ENCODE results near the gene MTUS2.

Gene MTUS2

GRCh38 chr13:29284726-29285125 lies 464.6 kb downstream of the MTUS2 start:
- Histone ChIP-seq H3K36me3 (ENCODE audit: insufficient read depth, low read length) (no peaks in the 10 kb centered on the region), H3K9me3 (ENCODE audit: low read length) (no peaks in the 10 kb centered on the region), H2AFZ (ENCODE audit: low read depth, low read length) (no peak overlapping the region), H3K27me3 (ENCODE audit: insufficient read depth, low read length) (no peaks in the 10 kb centered on the region), H3K4me3 (ENCODE audit: low read length) (no peak overlapping the region), H3K4me1 (ENCODE audit: insufficient read depth, low read length) (no peaks in the 10 kb centered on the region)

DNA sequence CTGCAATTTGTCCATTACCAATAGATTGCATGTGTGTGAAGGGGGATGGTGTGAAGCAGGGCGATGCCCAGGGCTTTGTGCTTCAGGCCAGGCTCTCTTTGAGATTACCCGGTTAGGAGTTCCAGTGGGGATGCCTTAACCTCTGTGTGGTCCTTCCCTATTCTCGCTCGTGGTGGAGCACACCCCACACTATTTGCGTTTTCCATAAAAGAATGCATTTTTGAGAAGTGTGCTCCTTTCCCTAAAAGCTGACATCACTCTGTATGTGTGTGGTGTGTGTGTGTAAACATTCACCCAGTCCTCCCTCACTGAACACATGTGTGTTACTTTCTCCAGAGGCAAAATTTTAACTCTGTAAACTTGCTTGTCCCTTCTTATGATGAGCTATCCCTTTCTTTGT lies 467.1 kb downstream of the MTUS2 start:
- no peaks in the 10 kb centered on the region for H3K27me3 ChIP-seq (ENCODE audit: insufficient read depth, low read length)
- H3K4me3 ChIP-seq (ENCODE audit: low read length) = no peak overlapping the region
- no peaks in the 10 kb centered on the region for H3K4me1 ChIP-seq (ENCODE audit: insufficient read depth, low read length)
- H3K9me3 ChIP-seq (ENCODE audit: low read length) = no peaks in the 10 kb centered on the region
- no peak overlapping the region for H2AFZ ChIP-seq (ENCODE audit: low read depth, low read length)
- H3K36me3 ChIP-seq (ENCODE audit: insufficient read depth, low read length) = no peaks in the 10 kb centered on the region

GRCh38 chr13:29292045-29292444 lies 471.9 kb downstream of the MTUS2 start:
- Histone ChIP-seq H3K4me1 (ENCODE audit: insufficient read depth, low read length) (no peaks in the 10 kb centered on the region), H3K27me3 (ENCODE audit: insufficient read depth, low read length) (no peaks in the 10 kb centered on the region), H3K4me3 (ENCODE audit: low read length) (no peak overlapping the region), H2AFZ (ENCODE audit: low read depth, low read length) (no peak overlapping the region), H3K36me3 (ENCODE audit: insufficient read depth, low read length) (no peaks in the 10 kb centered on the region), H3K9me3 (ENCODE audit: low read length) (no peaks in the 10 kb centered on the region)

- Histone ChIP-seq H3K27me3 (ENCODE audit: insufficient read depth, low read length) (no peaks in the 10 kb centered on the region), H3K36me3 (ENCODE audit: insufficient read depth, low read length) (no peaks in the 10 kb centered on the region), H3K4me1 (ENCODE audit: insufficient read depth, low read length) (no peaks in the 10 kb centered on the region), H3K4me3 (ENCODE audit: low read length) (no peak overlapping the region), H3K9me3 (ENCODE audit: low read length) (no peaks in the 10 kb centered on the region), H2AFZ (ENCODE audit: low read depth, low read length) (no peak overlapping the region)
Measured at GRCh38 chr13:29294821-29295220, 474.7 kb downstream of the MTUS2 start.

GRCh38 chr13:29301027-29301426 lies 480.9 kb downstream of the MTUS2 start:
- H3K27me3 ChIP-seq (ENCODE audit: insufficient read depth, low read length) = no peaks in the 10 kb centered on the region
- no peaks in the 10 kb centered on the region for H3K4me1 ChIP-seq (ENCODE audit: insufficient read depth, low read length)
- H3K4me3 ChIP-seq (ENCODE audit: low read length) = no peak overlapping the region
- no peak overlapping the region for H2AFZ ChIP-seq (ENCODE audit: low read depth, low read length)
- no peaks in the 10 kb centered on the region for H3K36me3 ChIP-seq (ENCODE audit: insufficient read depth, low read length)
- H3K9me3 ChIP-seq (ENCODE audit: low read length) = no peaks in the 10 kb centered on the region

- Histone ChIP-seq H3K27me3 (ENCODE audit: insufficient read depth, low read length) (no peaks in the 10 kb centered on the region), H3K36me3 (ENCODE audit: insufficient read depth, low read length) (no peaks in the 10 kb centered on the region), H3K9me3 (ENCODE audit: low read length) (no peaks in the 10 kb centered on the region), H3K4me1 (ENCODE audit: insufficient read depth, low read length) (no peaks in the 10 kb centered on the region), H3K4me3 (ENCODE audit: low read length) (no peak overlapping the region), H2AFZ (ENCODE audit: low read depth, low read length) (no peak overlapping the region)
Measured at GRCh38 chr13:29304148-29304547, 484.0 kb downstream of the MTUS2 start.

DNA sequence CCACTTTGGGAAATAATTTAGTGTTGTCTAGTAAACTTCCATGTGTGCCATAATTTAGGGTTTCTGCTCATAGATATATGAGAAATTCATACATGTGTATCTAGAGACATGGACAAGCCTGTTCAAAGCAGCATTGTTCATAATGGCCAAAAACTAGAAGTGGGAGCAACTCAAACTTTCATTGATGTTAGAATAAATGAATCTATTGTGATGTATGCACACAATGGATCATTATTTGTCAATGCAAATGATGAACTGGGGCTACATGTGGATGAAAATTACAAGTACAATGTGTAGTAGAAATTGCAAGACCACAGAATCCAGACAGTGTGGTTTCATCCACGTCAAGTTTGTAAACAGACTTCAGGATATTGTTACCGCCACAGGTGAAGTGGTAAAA lies 490.7 kb downstream of the MTUS2 start:
- Histone ChIP-seq H3K4me1 (ENCODE audit: insufficient read depth, low read length) (no peaks in the 10 kb centered on the region), H3K36me3 (ENCODE audit: insufficient read depth, low read length) (no peaks in the 10 kb centered on the region), H3K9me3 (ENCODE audit: low read length) (no peaks in the 10 kb centered on the region), H3K4me3 (ENCODE audit: low read length) (no peak overlapping the region), H3K27me3 (ENCODE audit: insufficient read depth, low read length) (no peaks in the 10 kb centered on the region), H2AFZ (ENCODE audit: low read depth, low read length) (no peak overlapping the region)

DNA sequence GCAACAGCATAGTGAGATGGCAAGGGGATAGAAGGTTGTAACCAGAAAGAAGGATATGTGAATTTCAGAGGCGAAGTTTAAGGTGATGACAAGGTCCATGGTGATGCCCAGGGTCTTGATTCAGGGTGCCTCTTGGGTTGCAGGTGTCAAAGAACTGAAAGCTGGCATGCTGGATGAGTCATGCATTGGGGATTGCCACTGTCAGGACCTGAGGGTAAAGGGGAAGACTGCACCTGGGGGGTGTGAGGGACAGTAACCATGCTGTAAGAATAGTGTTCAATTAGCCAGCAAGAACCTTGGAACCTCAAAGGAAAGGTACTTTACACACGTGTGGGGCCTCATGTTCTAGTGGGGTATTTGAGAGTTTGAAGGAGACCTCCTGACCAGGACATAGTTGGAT lies 495.7 kb downstream of the MTUS2 start:
- Histone ChIP-seq H3K4me3 (ENCODE audit: low read length) (no peak overlapping the region), H3K36me3 (ENCODE audit: insufficient read depth, low read length) (no peaks in the 10 kb centered on the region), H2AFZ (ENCODE audit: low read depth, low read length) (no peak overlapping the region), H3K9me3 (ENCODE audit: low read length) (no peaks in the 10 kb centered on the region), H3K4me1 (ENCODE audit: insufficient read depth, low read length) (no peaks in the 10 kb centered on the region), H3K27me3 (ENCODE audit: insufficient read depth, low read length) (peaks cover 3% of the 10 kb centered on the region)

- H3K9me3 ChIP-seq (ENCODE audit: low read length) = no peaks in the 10 kb centered on the region
- H3K4me3 ChIP-seq (ENCODE audit: low read length) = no peak overlapping the region
- no peaks in the 10 kb centered on the region for H3K36me3 ChIP-seq (ENCODE audit: insufficient read depth, low read length)
- H3K27me3 ChIP-seq (ENCODE audit: insufficient read depth, low read length) = peaks cover 3% of the 10 kb centered on the region
- no peak overlapping the region for H2AFZ ChIP-seq (ENCODE audit: low read depth, low read length)
- no peaks in the 10 kb centered on the region for H3K4me1 ChIP-seq (ENCODE audit: insufficient read depth, low read length)
Measured at GRCh38 chr13:29317828-29318227, 497.7 kb downstream of the MTUS2 start.

GRCh38 chr13:29318741-29319140 lies 498.6 kb downstream of the MTUS2 start:
- Histone ChIP-seq H3K9me3 (ENCODE audit: low read length) (no peaks in the 10 kb centered on the region), H2AFZ (ENCODE audit: low read depth, low read length) (no peak overlapping the region), H3K36me3 (ENCODE audit: insufficient read depth, low read length) (no peaks in the 10 kb centered on the region), H3K27me3 (ENCODE audit: insufficient read depth, low read length) (peaks cover 3% of the 10 kb centered on the region), H3K4me3 (ENCODE audit: low read length) (no peak overlapping the region), H3K4me1 (ENCODE audit: insufficient read depth, low read length) (no peaks in the 10 kb centered on the region)

DNA sequence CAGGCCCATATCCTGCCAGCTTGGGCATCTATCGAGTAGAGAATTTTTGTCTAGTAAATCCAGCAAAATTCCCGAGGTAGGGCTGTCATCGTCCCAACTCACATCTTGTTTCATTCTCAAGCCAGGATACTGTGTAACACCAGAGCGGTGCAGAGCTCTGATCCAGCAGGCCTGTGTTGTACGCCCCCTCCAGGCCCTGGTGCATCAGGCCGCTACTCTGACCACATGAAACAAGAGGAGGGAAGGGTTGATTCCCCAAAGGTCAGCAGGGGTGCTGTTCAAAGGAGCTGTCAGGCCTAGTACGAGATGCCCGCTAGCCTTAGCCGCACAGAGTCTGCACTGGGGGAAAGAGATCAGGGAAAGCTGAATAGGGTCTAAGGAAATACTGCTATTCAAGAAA lies 499.3 kb downstream of the MTUS2 start:
- Histone ChIP-seq H3K4me3 (ENCODE audit: low read length) (no peak overlapping the region), H3K4me1 (ENCODE audit: insufficient read depth, low read length) (no peaks in the 10 kb centered on the region), H3K9me3 (ENCODE audit: low read length) (no peaks in the 10 kb centered on the region), H2AFZ (ENCODE audit: low read depth, low read length) (no peak overlapping the region), H3K27me3 (ENCODE audit: insufficient read depth, low read length) (peaks cover 3% of the 10 kb centered on the region), H3K36me3 (ENCODE audit: insufficient read depth, low read length) (no peaks in the 10 kb centered on the region)

DNA sequence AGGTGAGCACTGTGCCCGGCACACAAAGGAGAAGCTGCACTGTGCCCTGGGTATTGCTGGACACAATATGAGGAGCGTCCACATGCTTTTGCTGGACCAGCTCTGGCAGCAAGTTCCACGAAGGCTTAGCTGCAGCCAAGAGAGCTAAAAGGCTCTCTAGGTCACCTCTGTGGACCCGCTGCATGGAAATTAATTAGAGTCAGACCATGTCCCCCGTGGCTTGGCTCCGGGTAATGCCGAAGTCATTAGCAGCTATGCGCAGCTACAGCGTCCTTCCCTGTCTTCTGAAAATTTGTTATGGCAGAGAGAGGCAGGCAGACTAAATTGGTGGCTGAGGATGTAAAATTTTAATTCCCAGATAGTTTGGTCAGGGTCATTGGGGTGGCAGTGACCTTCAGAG lies 503.8 kb downstream of the MTUS2 start:
- H3K27me3 ChIP-seq (ENCODE audit: insufficient read depth, low read length) = peaks cover 3% of the 10 kb centered on the region

DNA sequence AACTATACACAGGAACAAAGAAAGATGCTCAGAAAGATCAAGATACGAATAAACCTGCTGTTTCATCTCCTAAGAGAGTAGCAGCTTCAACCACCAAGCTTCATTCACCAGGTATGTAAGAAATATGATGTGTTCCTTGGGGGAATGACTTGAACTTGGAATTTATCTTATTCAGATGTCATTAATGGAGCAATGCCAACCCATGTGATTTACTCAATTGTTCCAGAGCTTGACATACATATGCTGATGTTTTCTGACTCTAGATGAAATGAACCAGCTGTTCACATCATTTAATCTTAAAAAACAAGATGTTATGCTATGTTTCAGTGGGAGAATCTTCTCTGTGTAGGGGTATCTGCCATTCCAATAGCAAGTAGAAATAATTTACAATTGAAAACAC lies 504.5 kb downstream of the MTUS2 start:
- Histone ChIP-seq H3K36me3 (ENCODE audit: insufficient read depth, low read length) (no peaks in the 10 kb centered on the region), H3K9me3 (ENCODE audit: low read length) (no peaks in the 10 kb centered on the region), H2AFZ (ENCODE audit: low read depth, low read length) (no peak overlapping the region), H3K4me3 (ENCODE audit: low read length) (no peak overlapping the region), H3K4me1 (ENCODE audit: insufficient read depth, low read length) (no peaks in the 10 kb centered on the region), H3K27me3 (ENCODE audit: insufficient read depth, low read length) (no peaks in the 10 kb centered on the region)

More for the DNA sequence above, 503.8 kb downstream of the MTUS2 start:
- Histone ChIP-seq H3K4me3 (ENCODE audit: low read length) (no peak overlapping the region), H3K36me3 (ENCODE audit: insufficient read depth, low read length) (no peaks in the 10 kb centered on the region), H2AFZ (ENCODE audit: low read depth, low read length) (no peak overlapping the region), H3K4me1 (ENCODE audit: insufficient read depth, low read length) (no peaks in the 10 kb centered on the region), H3K9me3 (ENCODE audit: low read length) (no peaks in the 10 kb centered on the region)

GRCh38 chr13:29328501-29328900 lies 508.4 kb downstream of the MTUS2 start:
- no peaks in the 10 kb centered on the region for H3K36me3 ChIP-seq (ENCODE audit: insufficient read depth, low read length)
- no peak overlapping the region for H2AFZ ChIP-seq (ENCODE audit: low read depth, low read length)
- H3K9me3 ChIP-seq (ENCODE audit: low read length) = no peaks in the 10 kb centered on the region
- no peaks in the 10 kb centered on the region for H3K4me1 ChIP-seq (ENCODE audit: insufficient read depth, low read length)
- no peaks in the 10 kb centered on the region for H3K27me3 ChIP-seq (ENCODE audit: insufficient read depth, low read length)
- H3K4me3 ChIP-seq (ENCODE audit: low read length) = no peak overlapping the region

Measured in neuron (in vitro differentiated cells).